Stimulated activated CD4-positive, alpha-beta T cell treated with anti-CD3 and anti-CD28 coated beads, TNF-alpha, amount 100 ng/mL, for 4 hours (primary cell): ENCODE data around the gene LAYN.
A peak's percentile ranks its signal among the peaks of the same experiment; 100 is the strongest.

Experiments used
- DNase-seq, 3 experiments: peaks; one replicate each; pipeline ENCODE4 v3.0.0-alpha.2; 2020; ENCODE audit warnings: low read depth in 3 of 3

LAYN gene

DNA sequence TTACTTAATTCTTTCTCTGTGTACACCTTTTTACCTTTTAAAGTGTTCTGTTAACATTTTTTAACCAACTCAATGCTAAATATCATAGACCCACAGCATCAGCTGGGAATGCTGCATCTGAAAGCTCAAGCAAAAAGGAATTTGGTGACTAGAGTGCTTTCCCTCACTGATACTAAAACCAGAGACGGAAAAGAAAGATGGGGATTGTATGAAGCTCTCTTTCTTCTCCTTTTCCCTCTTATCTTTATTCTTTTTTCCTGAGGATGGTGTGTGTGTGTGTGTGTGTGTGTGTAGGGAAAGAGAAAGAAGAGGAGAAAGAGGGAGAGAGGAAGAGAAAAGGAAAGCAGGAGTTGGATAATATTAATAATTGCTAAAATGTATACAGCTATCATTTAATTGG lies 57.6 kb downstream of the LAYN start:
- DNase-seq, result no peak

DNA sequence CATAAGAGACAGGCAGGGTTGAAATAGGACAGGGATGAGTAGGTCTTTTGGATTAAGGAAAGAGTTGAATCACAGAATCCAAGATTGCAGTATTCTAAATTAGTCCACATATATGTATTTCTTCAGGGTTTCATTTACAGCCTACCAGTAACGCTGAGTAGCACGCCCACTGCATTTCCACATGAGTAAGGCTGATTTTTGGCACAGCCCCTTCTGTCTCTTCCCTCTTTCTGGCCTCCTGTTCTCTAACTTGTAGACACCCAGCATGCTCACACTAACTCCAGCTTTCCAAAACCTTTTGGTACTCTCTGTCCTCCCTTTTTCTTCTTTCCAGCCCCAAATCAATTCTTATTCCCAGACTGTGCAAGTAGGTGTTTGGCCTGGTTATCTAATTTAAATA lies 58.0 kb downstream of the LAYN start:
- DNase-seq, result no peak

DNA sequence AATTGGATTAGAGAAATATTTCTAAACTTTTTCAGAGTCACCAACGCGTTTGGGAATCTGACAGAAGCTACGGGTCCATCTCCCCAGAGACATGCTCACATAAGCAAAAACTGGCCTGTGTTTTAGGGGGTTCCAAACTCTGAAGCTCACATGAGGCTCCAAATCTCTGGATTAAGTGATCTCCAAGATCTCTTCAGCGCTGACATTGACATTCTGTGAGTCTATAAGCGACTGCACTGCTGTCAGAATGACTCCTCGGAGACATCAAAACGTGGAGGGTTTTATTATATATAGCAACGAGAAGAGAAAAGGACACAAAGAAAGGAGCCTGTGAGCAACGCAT lies 61.1 kb downstream of the LAYN start:
- DNase-seq, result no peak

DNA sequence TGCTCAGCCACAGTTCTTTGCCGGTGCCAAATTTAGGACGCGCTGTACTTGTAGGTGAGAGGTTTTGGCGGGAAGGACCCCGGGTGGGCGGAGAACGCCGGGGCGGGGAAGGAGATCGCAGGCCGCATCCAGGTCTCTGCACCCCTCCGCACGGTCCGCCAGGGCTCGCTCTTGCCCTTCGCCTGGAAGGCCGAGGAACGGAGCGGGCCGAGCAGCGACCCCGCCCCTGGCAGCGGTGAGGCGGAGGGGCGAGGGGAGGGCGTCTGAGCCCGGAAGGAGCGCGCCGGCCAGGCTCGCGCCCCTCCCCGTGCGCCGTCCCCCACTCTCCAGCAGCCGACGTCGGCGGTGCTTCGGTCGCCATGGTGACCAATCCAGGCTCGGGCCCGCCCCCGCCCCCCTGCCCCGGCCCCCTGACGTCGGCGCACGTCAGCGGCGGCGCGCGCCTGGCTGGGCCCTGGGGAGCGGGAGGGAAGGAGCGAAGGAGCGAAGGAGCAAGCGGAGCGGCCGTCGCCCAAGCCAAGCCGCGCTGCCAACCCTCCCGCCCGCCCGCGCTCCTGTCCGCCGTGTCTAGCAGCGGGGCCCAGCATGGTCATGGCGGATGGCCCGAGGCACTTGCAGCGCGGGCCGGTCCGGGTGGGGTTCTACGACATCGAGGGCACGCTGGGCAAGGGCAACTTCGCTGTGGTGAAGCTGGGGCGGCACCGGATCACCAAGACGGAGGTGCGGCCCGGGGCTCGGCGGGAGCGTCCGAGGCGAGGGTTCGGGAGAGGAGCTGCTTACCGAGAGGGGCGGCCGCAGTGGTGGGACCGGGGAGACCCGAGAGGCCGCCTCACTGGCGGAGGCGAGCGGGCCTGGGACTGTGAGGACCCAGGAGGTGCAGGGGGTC lies 61.7 kb downstream of the LAYN start, which contains the start of gene SIK2:
SIK2 (plus strand) TSS at position 471 of the 886 bp plus-strand sequence; CDS start at position 586, 115 bp downstream.
- DNase-seq, result peak; percentile 71 to 73 (median 72)

DNA sequence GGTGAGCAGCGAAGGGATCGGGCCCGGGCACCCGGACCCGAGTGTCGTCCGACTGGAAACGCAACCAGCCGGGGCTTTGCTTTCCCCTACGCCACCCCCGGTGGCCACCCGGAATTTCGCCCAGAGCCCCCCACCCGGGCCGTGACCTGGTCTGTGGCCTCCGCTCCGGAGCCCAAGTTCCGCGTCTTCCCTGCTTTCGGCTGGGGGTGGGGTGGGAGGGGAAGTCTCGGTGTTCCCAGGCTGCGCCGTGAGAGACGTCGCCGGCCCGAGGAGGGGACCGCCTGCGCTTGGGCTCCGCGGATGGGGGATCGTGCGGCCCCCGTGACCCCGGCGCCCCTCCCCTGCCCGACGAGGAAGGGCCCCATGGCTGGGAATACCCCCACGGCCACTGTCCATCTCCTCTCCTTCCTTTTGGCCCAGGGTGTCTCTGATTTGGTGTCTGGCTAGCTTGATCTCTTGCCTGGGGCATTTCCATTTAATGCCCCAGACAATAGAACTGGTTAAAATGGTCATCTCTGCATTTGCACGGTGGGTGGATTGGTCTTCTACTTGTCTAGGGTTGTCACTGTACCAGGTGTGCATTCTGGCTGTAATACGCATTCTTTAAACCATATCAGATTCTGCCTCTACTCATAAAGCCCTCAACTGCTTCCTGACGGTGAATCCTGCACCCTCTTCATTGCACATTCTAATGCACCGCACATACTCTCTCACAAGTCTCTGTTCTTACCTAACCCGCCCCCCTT lies 62.5 kb downstream of the LAYN start:
- DNase-seq, result no peak

DNA sequence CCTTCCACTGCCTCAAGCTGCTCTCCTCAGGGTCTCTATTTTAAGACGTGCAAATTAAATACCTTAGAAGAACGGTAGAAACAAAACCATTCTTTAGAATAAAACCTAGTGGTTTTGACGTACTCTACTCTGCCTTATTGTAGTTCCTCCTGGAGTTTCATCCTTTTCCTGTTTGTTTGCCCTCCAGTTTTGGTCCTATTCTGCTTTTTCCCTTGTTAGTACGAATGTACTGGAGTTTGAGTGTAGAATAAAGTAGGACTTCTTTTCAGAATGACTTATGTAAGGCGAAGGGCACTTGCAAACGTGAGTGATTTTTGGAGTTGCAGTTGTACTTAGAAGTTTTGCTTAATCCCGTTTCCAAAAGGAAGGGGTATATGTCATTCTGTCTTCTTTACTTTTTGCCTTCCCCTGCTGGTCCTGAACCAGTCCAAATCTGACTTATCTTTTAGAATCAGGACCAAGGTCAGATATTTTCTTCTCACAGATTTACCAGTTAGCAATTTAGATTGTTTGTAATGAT lies 63.2 kb downstream of the LAYN start:
- DNase-seq, result no peak

DNA sequence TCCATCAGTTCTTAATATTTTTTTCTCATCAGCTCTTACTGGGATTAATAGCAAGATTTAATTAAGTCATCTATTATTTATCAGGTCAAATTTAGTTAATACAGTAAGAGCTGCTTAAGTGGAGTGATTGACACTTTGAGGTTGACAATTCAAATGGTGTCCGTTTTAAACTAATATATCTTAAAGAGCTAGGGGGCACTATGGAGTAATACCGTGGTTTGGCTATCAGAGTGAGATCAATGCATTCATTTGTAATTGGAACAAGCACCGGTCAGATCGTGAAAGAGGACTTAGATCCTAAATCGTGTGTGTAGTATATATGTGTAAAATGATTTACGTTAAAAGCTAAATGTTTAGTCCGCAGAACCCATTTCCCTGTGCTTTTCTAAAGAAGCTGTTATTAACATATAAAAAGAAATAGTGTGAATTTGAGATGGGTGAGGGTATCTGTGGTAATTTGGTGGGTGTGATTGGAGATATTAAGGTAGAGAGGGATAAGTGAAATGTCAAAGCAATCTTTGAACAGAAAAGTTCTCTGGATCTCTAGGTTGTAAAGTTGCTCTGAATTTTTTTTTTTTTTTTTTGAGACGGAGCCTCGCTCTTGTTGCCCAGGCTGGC lies 64.0 kb downstream of the LAYN start:
- no peak for DNase-seq

DNA sequence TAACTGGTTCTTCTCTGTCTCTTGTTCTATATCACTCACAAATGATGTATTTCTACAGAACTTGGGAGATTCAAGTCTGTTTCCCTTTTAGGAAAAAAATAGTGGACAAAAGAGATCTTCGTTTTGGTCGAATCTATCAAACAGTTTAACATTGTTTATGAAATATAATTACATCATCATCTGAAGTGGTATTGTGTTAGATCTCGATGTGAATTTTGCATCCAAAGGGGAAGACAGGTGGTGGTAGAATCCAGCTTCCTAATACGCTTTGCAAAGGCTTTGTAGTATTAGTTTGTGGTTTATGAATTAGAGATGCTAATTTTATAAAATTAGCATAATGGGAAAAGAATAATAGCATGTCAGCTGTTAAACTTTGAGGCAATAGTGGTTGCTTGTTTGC lies 65.2 kb downstream of the LAYN start:
- no peak for DNase-seq

DNA sequence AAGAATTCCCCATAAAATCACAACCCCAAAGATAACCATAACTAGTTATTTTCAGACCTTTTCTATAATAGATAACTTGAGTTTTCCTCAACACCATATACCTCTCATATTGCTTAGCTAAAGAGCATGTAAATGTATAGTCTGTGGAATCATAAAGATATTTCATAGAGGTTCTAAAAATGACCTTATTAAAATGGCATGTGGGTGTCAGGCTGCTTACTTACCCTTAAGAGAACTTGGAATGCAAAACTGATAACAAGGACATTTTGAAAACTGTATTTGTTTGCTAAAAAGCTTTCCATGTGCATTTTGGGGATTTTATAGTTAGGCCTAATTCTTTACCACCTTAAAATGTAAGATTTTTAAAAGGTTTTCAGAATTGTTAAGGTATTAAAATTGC lies 66.5 kb downstream of the LAYN start:
- no peak for DNase-seq

DNA sequence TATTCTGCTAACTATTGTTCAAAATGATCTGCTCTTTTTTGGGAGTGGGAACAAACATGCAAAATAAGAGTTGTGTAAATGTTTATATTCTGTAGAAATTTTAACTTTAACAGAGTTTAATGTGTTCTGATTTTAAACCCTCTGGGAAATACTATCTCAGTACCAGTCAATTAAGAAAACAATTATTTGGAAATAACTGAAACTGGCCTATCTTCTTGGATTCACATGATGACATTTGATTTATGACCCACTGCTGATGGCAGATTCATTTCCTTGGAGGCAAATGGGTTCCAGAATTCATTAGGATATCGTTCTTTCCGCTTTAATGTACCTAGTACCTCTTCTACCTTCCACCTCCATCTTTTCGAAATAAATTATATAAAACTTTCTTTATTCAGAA lies 67.2 kb downstream of the LAYN start:
- DNase-seq, result no peak
